Neural progenitor cell (in vitro differentiated cells): ENCODE results near the gene LRRTM4. TPM values are rescaled to one million over a fixed set of nuclear protein-coding genes. Genes with fewer than 3 reads are reported as not detected.
"Not testable (repeated sequence)": the region's sequence is repeated elsewhere in the genome, so short reads cannot be mapped to it uniquely, and the experiment has no call there.

ENCODE experiments used
- DNase-seq: peaks from one replicate; pipeline ENCODE4 v3.0.0-alpha.2; 2016; ENCODE audit warnings: low spot score
- H2AFZ ChIP-seq: fragments of 200-600 bp; sonication (generic); replicated peaks from 2 replicates; pipeline ENCODE4 v1.6.1; 2016; ENCODE audit warnings: antibody characterized with exemption
- H3F3A ChIP-seq: fragments of 200-600 bp; sonication (generic); 2 replicates; pipeline ENCODE4 v1.6.1; 2016; ENCODE audit warnings: antibody characterized with exemption, low read depth
- H3K27ac ChIP-seq: fragments of 200-600 bp; sonication (generic); 2 replicates; pipeline ENCODE4 v1.5.1; 2016; ENCODE audit warnings: mild to moderate bottlenecking
- H3K27me3 ChIP-seq: fragments of 200-600 bp; sonication (generic); 2 replicates; pipeline ENCODE4 v1.6.1; 2016; ENCODE audit warnings: mild to moderate bottlenecking, moderate library complexity
- H3K36me3 ChIP-seq: fragments of 200-600 bp; sonication (generic); 2 replicates; pipeline ENCODE4 v1.5.1; 2016
- H3K4me1 ChIP-seq: fragments of 200-600 bp; sonication (generic); 2 replicates; pipeline ENCODE4 v1.6.1; 2016; ENCODE audit warnings: mixed run types
- H3K4me2 ChIP-seq: fragments of 200-600 bp; sonication (generic); 2 replicates; pipeline ENCODE4 v1.6.1; 2016
- H3K4me3 ChIP-seq: fragments of 200-600 bp; sonication (generic); 2 replicates; pipeline ENCODE4 v1.5.1; 2016
- H3K79me2 ChIP-seq: fragments of 200-600 bp; sonication (generic); 2 replicates; pipeline ENCODE4 v1.6.1; 2016; ENCODE audit warnings: low read depth
- H3K9ac ChIP-seq: fragments of 200-600 bp; sonication (generic); 2 replicates; pipeline ENCODE4 v1.6.1; 2016
- H3K9me3 ChIP-seq: fragments of 200-600 bp; sonication (generic); 2 replicates; pipeline ENCODE4 v1.5.1; 2016; ENCODE audit warnings: low read depth
- H4K20me1 ChIP-seq: fragments of 200-600 bp; sonication (generic); 2 replicates; pipeline ENCODE4 v1.6.1; 2016; ENCODE audit warnings: low read depth
- H3K27ac Mint-ChIP-seq: 3 replicates; pipeline ENCODE4 v1.8.0; 2021; ENCODE audit warnings: mixed read lengths
- H3K27me3 Mint-ChIP-seq: 2 replicates; pipeline ENCODE4 v1.8.0; 2022; ENCODE audit warnings: low read depth, mild to moderate bottlenecking, inconsistent platforms, moderate library complexity, mixed read lengths; ENCODE audit not compliant: insufficient read depth
- H3K36me3 Mint-ChIP-seq: 3 replicates; pipeline ENCODE4 v1.8.0; 2021; ENCODE audit warnings: mixed read lengths
- H3K4me1 Mint-ChIP-seq: 3 replicates; pipeline ENCODE4 v1.8.0; 2021; ENCODE audit warnings: mixed read lengths
- H3K4me3 Mint-ChIP-seq: 3 replicates; pipeline ENCODE4 v1.8.0; 2021; ENCODE audit warnings: mild to moderate bottlenecking, moderate library complexity, mixed read lengths
- H3K9me3 Mint-ChIP-seq: 3 replicates; pipeline ENCODE4 v1.8.0; 2020; ENCODE audit warnings: mixed read lengths
- EZH2 ChIP-seq: fragments of 200-600 bp; sonication (generic); IDR thresholded peaks from 2 replicates; pipeline ENCODE4 v1.6.1; 2017; ENCODE audit warnings: antibody characterized with exemption, mild to moderate bottlenecking, moderate library complexity
- EZH2phosphoT487 ChIP-seq: fragments of 200-600 bp; sonication (generic); IDR thresholded peaks from 2 replicates; pipeline ENCODE4 v1.6.1; 2017; ENCODE audit warnings: antibody characterized with exemption
- total RNA-seq: library from RNA; depleted of rRNA; stranded (reverse); fragments of >200 nt; gene quantifications from 2 replicates; pipeline ENCODE4 v1.2.3, GENCODE V29; 2015; ENCODE audit warnings: low replicate concordance
- TF ChIP-seq, protein P1 (sequence below): fragments of 200-600 bp; sonication (generic); IDR thresholded peaks from 2 replicates; pipeline ENCODE4 v1.5.1; 2017; ENCODE audit warnings: antibody characterized with exemption, mild to moderate bottlenecking

The LRRTM4 gene
- total RNA-seq, 1 donor from 2014 or later, result 20.4 TPM

DNA sequence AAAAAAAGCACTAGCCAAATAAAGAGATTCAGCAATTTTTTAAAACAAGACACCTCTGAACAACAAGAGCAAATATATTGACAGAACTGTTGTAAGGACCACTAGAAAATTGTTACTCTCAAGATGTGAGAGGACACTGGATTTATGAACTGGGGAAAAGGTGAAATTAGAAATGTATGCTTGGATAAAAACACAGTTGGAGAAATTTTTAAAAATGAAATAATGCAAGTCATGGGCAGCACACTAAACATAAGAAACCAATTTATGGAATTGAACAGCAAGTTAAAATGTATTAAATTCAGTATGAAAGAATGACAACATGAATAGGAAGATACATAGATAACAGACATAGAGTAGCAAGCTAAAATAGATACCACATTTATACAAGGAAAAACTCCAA is 377.4 kb downstream of the LRRTM4 start:
- Mint-ChIP-seq H3K4me1 (peaks cover 8% of the 10 kb centered on the region), H3K4me3 (no peak overlapping the region)

DNA sequence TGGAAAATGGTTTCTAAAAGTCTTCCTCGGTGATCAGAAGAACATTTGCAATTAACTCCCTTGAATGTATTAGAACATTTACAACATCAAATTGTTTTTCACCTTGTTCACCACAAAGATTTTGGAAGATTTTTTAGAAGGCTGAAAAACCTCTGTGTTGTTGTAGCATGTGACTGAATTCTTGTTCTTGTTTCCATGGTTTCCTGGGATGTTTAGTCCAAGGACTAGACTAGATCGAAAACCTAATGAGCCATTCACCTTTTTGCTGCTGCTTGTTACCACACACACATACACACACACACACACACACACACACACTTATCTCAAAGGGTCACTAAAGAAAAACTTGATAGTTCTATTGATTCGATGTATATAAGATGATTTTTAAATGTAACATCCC is 380.0 kb downstream of the LRRTM4 start:
- Histone ChIP-seq H2AFZ (no peak overlapping the region), H3K4me2 (no peak overlapping the region), H3K79me2 (no peaks in the 10 kb centered on the region), H3K27me3 (no peaks in the 10 kb centered on the region), H3K9me3 (no peaks in the 10 kb centered on the region), H3K4me1 (no peaks in the 10 kb centered on the region), H3F3A (no peaks in the 10 kb centered on the region), H3K27ac (no peak overlapping the region), H3K36me3 (no peaks in the 10 kb centered on the region), H4K20me1 (no peaks in the 10 kb centered on the region), H3K4me3 (no peak overlapping the region), H3K9ac (no peak overlapping the region)
- no peak for TF ChIP-seq EZH2phosphoT487
- H3K9me3 Mint-ChIP-seq, result peaks cover 26% of the 10 kb centered on the region
- DNase-seq, result no peak
- no peaks in the 10 kb centered on the region for H3K36me3 Mint-ChIP-seq
- no peak overlapping the region for H3K4me3 Mint-ChIP-seq
- peaks cover 8% of the 10 kb centered on the region for H3K4me1 Mint-ChIP-seq
- H3K27ac Mint-ChIP-seq, result no peak overlapping the region
- no peaks in the 10 kb centered on the region for H3K27me3 Mint-ChIP-seq

More for the DNA sequence above, 377.4 kb downstream of the LRRTM4 start:
- H3K27ac Mint-ChIP-seq, result no peak overlapping the region
- no peak overlapping the region for H3K9ac ChIP-seq
- no peaks in the 10 kb centered on the region for H3K79me2 ChIP-seq
- no peaks in the 10 kb centered on the region for H3F3A ChIP-seq
- no peaks in the 10 kb centered on the region for H3K27me3 Mint-ChIP-seq
- no peaks in the 10 kb centered on the region for H3K36me3 Mint-ChIP-seq
- H3K4me3 ChIP-seq, result no peak overlapping the region
- no peaks in the 10 kb centered on the region for H3K9me3 ChIP-seq
- no peaks in the 10 kb centered on the region for H4K20me1 ChIP-seq
- DNase-seq, result no peak
- peaks cover 3% of the 10 kb centered on the region for H3K9me3 Mint-ChIP-seq
- no peak overlapping the region for H2AFZ ChIP-seq
- H3K4me1 ChIP-seq, result no peaks in the 10 kb centered on the region
- TF ChIP-seq, protein P1, sequence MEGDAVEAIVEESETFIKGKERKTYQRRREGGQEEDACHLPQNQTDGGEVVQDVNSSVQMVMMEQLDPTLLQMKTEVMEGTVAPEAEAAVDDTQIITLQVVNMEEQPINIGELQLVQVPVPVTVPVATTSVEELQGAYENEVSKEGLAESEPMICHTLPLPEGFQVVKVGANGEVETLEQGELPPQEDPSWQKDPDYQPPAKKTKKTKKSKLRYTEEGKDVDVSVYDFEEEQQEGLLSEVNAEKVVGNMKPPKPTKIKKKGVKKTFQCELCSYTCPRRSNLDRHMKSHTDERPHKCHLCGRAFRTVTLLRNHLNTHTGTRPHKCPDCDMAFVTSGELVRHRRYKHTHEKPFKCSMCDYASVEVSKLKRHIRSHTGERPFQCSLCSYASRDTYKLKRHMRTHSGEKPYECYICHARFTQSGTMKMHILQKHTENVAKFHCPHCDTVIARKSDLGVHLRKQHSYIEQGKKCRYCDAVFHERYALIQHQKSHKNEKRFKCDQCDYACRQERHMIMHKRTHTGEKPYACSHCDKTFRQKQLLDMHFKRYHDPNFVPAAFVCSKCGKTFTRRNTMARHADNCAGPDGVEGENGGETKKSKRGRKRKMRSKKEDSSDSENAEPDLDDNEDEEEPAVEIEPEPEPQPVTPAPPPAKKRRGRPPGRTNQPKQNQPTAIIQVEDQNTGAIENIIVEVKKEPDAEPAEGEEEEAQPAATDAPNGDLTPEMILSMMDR, result no peak
- TF ChIP-seq EZH2phosphoT487, result no peak
- TF ChIP-seq EZH2, result no peak
- H3K4me2 ChIP-seq, result no peak overlapping the region
- H3K27me3 ChIP-seq, result no peaks in the 10 kb centered on the region
- no peak overlapping the region for H3K27ac ChIP-seq
- H3K36me3 ChIP-seq, result no peaks in the 10 kb centered on the region

DNA sequence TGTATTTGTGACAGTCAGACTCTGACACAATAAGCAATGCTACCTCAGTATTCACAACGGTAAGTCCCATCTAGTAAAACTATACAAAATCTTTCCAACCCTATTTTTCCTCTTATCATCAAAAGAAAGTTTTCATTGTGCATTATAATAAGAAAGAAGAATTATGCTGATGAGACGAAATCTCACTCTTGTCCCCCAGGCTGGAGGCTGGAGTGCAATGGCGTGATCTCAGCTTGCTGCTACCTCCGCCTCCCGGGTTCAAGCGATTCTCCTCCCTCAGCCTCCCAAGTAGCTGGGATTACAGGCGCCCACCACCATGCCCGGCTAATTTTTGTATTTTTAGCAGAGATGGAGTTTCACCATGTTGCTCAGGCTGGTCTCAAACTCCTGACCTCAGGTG is 393.7 kb downstream of the LRRTM4 start:
- H3K9me3 Mint-ChIP-seq, H2AFZ ChIP-seq, H3K27me3 ChIP-seq, H3K4me3 ChIP-seq, H4K20me1 ChIP-seq, H3K4me1 Mint-ChIP-seq, H3K27ac ChIP-seq, H3K9ac ChIP-seq, H3K36me3 Mint-ChIP-seq, DNase-seq, H3K27me3 Mint-ChIP-seq, H3F3A ChIP-seq, H3K9me3 ChIP-seq, H3K4me3 Mint-ChIP-seq, H3K4me2 ChIP-seq, H3K27ac Mint-ChIP-seq, H3K4me1 ChIP-seq, H3K36me3 ChIP-seq, H3K79me2 ChIP-seq: not testable (repeated sequence)

DNA sequence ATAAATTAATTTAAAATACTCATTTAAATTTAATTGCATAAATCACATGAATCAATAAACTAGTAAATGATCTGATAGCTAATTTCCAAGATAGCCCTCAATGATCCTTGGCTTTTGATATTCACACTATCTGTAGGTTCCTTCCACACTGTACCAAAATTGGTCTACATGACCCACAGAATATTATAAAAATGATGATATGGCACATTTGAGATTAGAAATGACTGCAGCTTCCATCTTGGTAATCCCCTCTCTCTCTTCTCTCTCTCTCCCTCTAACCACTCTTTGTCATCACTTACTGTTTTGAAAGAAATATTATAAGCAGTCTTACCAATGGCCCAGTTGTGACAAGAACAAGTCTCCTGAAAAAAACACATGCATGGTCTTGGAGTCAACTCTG is 394.8 kb downstream of the LRRTM4 start:
- Mint-ChIP-seq H3K27me3 (no peaks in the 10 kb centered on the region), H3K4me1 (peaks cover 4% of the 10 kb centered on the region), H3K36me3 (peaks cover 2% of the 10 kb centered on the region), H3K4me3 (no peak overlapping the region), H3K9me3 (no peaks in the 10 kb centered on the region), H3K27ac (no peak overlapping the region)
- no peak overlapping the region for H3K4me2 ChIP-seq
- H3K9me3 ChIP-seq, result no peaks in the 10 kb centered on the region
- TF ChIP-seq EZH2, result no peak
- TF ChIP-seq EZH2phosphoT487, result no peak
- TF ChIP-seq, protein P1, result no peak
- H3F3A ChIP-seq, result no peaks in the 10 kb centered on the region
- H3K4me1 ChIP-seq, result no peaks in the 10 kb centered on the region
- H4K20me1 ChIP-seq, result no peaks in the 10 kb centered on the region
- no peak overlapping the region for H3K27ac ChIP-seq
- H3K27me3 ChIP-seq, result no peaks in the 10 kb centered on the region
- DNase-seq, result no peak
- no peak overlapping the region for H3K4me3 ChIP-seq
- H3K9ac ChIP-seq, result no peak overlapping the region
- H3K36me3 ChIP-seq, result no peaks in the 10 kb centered on the region
- no peak overlapping the region for H2AFZ ChIP-seq
- H3K79me2 ChIP-seq, result no peaks in the 10 kb centered on the region
